Measurements from ENCODE around the gene HBG1.

DNA sequence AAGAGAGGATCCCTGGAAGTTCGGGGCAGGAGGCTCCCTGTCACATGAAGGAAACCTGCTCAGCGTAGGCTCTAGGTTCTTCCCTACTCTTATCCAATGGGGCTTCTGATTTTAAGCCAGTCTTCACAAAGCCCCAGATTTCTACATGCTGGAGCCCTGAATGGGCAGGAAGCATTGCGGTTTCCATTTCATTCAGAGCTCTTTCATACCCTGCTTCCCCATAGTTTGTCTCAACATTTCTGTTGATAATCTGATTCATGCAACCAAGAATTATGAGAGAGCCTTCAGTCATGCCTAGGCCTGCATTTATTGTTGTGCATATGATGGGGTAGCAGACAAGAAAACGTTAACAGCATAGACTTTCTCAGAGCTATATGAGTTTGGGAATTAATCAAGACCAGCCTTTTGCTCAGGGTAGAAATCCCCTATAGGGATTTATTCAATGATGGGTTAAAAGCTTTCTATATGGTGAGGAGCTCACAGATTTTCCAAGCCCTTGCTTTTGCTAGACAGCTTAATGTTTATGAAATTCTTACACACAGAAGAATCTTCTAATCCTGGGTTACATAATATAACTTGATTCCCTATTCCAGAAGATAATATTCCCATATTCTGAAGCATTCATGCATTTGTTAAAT is 36.2 kb upstream of the HBG1 start:
- TF ChIP-seq, protein P1, sequence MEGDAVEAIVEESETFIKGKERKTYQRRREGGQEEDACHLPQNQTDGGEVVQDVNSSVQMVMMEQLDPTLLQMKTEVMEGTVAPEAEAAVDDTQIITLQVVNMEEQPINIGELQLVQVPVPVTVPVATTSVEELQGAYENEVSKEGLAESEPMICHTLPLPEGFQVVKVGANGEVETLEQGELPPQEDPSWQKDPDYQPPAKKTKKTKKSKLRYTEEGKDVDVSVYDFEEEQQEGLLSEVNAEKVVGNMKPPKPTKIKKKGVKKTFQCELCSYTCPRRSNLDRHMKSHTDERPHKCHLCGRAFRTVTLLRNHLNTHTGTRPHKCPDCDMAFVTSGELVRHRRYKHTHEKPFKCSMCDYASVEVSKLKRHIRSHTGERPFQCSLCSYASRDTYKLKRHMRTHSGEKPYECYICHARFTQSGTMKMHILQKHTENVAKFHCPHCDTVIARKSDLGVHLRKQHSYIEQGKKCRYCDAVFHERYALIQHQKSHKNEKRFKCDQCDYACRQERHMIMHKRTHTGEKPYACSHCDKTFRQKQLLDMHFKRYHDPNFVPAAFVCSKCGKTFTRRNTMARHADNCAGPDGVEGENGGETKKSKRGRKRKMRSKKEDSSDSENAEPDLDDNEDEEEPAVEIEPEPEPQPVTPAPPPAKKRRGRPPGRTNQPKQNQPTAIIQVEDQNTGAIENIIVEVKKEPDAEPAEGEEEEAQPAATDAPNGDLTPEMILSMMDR (IDR thresholded peaks at IDR 0.05): no peak
- TF ChIP-seq POLR2A (IDR thresholded peaks at IDR 0.05): no peak

Data from testis (tissue), 2 donors.